GM12878 (cell line): ENCODE data around the gene ABHD8. TPM values are rescaled to one million over a fixed set of nuclear protein-coding genes. Genes with fewer than 3 reads are reported as not detected.

Experiments used
- ATAC-seq: fragments of 200-7000 bp; cut with Tn5 transposase; 3 replicates; pipeline ENCODE4 v1.9.1; 2020; ENCODE audit warnings: mild to moderate bottlenecking, moderate library complexity
- BruUV-seq: library from RNA; stranded (reverse); fragments of 400-500 nt; replicated peaks from 2 replicates; lab custom pipeline; 2021; lab: Mats Ljungman, UMichigan
- CTCF ChIA-PET: fragments of 300-600 bp; sonication (Branson Sonifier 250); formaldehyde crosslinking; extraction: SDS; loops from one replicate; lab custom pipeline; 2021; ENCODE audit warnings: inconsistent platforms; lab: Yijun Ruan, JAX
- POLR2A ChIA-PET: fragments of 350-600 bp; formaldehyde crosslinking; extraction: SDS; loops from one replicate; lab custom pipeline; 2021; ENCODE audit warnings: inconsistent platforms; lab: Charles Lee
- RAD21 ChIA-PET: fragments of 300-600 bp; sonication (Branson Sonifier 250); formaldehyde crosslinking; loops from one replicate; lab custom pipeline; 2023; ENCODE audit warnings: antibody characterized with exemption; ENCODE audit not compliant: unreplicated experiment; lab: Charles Lee
- SMC1A ChIA-PET: fragments of 300-600 bp; sonication (Branson Sonifier 250); formaldehyde crosslinking; loops from one replicate; lab custom pipeline; 2023; ENCODE audit not compliant: unreplicated experiment, uncharacterized antibody; lab: Charles Lee
- DNase-seq: peaks from one replicate; pipeline ENCODE4 v3.0.0-alpha.2; 2011; ENCODE audit warnings: low read depth, low spot score
- FAIRE-seq: peaks from 3 replicates; lab custom pipeline; 2011; peaks lifted over from hg19 to GRCh38; lab: Jason Lieb, UNC
- H2AFZ ChIP-seq: 2 replicates; pipeline ENCODE4 v1.6.0; 2011; ENCODE audit warnings: low read depth, low read length, control low read depth; ENCODE audit not compliant: control insufficient read depth
- H3K27ac ChIP-seq: 2 replicates; pipeline ENCODE4 v1.5.1; 2011; ENCODE audit warnings: control low read depth; ENCODE audit not compliant: control insufficient read depth, insufficient read depth
- H3K27me3 ChIP-seq, 2 experiments: replicated peaks in 1 of 2; 2 replicates each; pipeline versions ENCODE4 v1.6.0 to v1.6.1; 2011; ENCODE audit warnings: low read length in 1 of 2; ENCODE audit not compliant: control insufficient read depth in 2 of 2, insufficient read depth in 2 of 2
- H3K36me3 ChIP-seq, 2 experiments: 2 replicates each; pipeline ENCODE4 v1.5.1; 2011; ENCODE audit warnings: low read length in 1 of 2; ENCODE audit not compliant: control insufficient read depth in 2 of 2, insufficient read depth in 2 of 2
- H3K4me1 ChIP-seq: 2 replicates; pipeline ENCODE4 v1.6.1; 2011; ENCODE audit warnings: mild to moderate bottlenecking, low read length, moderate library complexity, mixed read lengths; ENCODE audit not compliant: control insufficient read depth, insufficient read depth
- H3K4me2 ChIP-seq: 2 replicates; pipeline ENCODE4 v1.6.0; 2011; ENCODE audit warnings: control low read depth; ENCODE audit not compliant: control insufficient read depth, insufficient read depth
- H3K4me3 ChIP-seq: fragments of 200-600 bp; sonication (generic); 2 replicates; pipeline ENCODE4 v1.5.1; 2016
- H3K79me2 ChIP-seq: 2 replicates; pipeline ENCODE4 v1.6.0; 2011; ENCODE audit warnings: low read length; ENCODE audit not compliant: control insufficient read depth, insufficient read depth
- H3K9ac ChIP-seq: 2 replicates; pipeline ENCODE4 v1.8.0; 2011; ENCODE audit warnings: low read length, control low read depth, mixed read lengths; ENCODE audit not compliant: control insufficient read depth, insufficient read depth
- H3K9me3 ChIP-seq: replicated peaks from 3 replicates; pipeline ENCODE4 v1.5.1; 2011; ENCODE audit warnings: mild to moderate bottlenecking, low read length; ENCODE audit not compliant: control insufficient read depth, insufficient read depth
- H4K20me1 ChIP-seq: 2 replicates; pipeline ENCODE4 v1.6.0; 2011; ENCODE audit not compliant: control insufficient read depth, insufficient read depth
- FOS ChIP-seq: IDR thresholded peaks from 3 replicates; pipeline ENCODE4 v1.6.1; 2011; ENCODE audit warnings: borderline replicate concordance; ENCODE audit not compliant: insufficient read length; ENCODE audit errors: extremely low read depth
- HDGF ChIP-seq: fragments of 450-650 bp; IDR thresholded peaks from 2 replicates; pipeline ENCODE4 v1.6.1; 2016; ENCODE audit warnings: antibody characterized with exemption
- KAT2A ChIP-seq: conservative IDR thresholded peaks from 2 replicates; pipeline ENCODE4 v1.6.1; 2011; ENCODE audit warnings: low read depth, low read length; ENCODE audit not compliant: control insufficient read depth
- NFXL1 ChIP-seq: fragments of 450-650 bp; IDR thresholded peaks from 2 replicates; pipeline ENCODE4 v1.6.1; 2017; ENCODE audit warnings: antibody characterized with exemption, mild to moderate bottlenecking, borderline replicate concordance
- POLR2A ChIP-seq: IDR thresholded peaks from 2 replicates; pipeline ENCODE4 v1.6.1; 2011; ENCODE audit warnings: low read depth, mild to moderate bottlenecking, low read length
- RUNX3 ChIP-seq: IDR thresholded peaks from 2 replicates; pipeline ENCODE4 v1.6.1; 2012; ENCODE audit warnings: low read length, inconsistent platforms
- SP1 ChIP-seq: IDR thresholded peaks from one replicate; pipeline ENCODE4 v1.6.1; 2011; ENCODE audit warnings: low read depth, low read length
- YY1 ChIP-seq: IDR thresholded peaks from 2 replicates; pipeline ENCODE4 v1.6.1; 2011; ENCODE audit warnings: low read depth, mild to moderate bottlenecking, low read length
- WGBS: methylation state at CpG from one replicate; pipeline ENCODE4 v1.1.6; 2016; ENCODE audit warnings: low lambda C conversion rate; ENCODE audit not compliant: insufficient replicate concordance, insufficient coverage; ENCODE audit errors: missing lambda C conversion rate; 5-methylcytosine and 5-hydroxymethylcytosine counted together
- in situ Hi-C: fragments of 300-500 bp; cut with MboI; formaldehyde crosslinking; loops from 9 replicates; pipeline ENCODE4 v1.14.3; 2018; ENCODE audit warnings: mixed read lengths
- intact Hi-C: fragments of 100-400 bp; cut with micrococcal nuclease; formaldehyde crosslinking; loops from one replicate; pipeline ENCODE4 v1.14.2; 2022; ENCODE audit not compliant: unreplicated experiment
- polyA plus RNA-seq, 11 experiments: library from polyadenylated mRNA; depleted of rRNA in 4 of 11; unstranded in 6 of 11; stranded (reverse) in 5 of 11; fragments of >200 nt; fragmentation: Nextera tagmentation in 4 of 11; fragmentation: Illumina TruSeq in 1 of 11; extraction: Ambion mirVana in 4 of 11; extraction: Trizol in 1 of 11; gene quantifications; 1 replicate in 1 of 11; 2 replicates in 10 of 11; pipeline versions ENCODE4 v1.2.1 to v1.2.3, GENCODE V29; 2011 to 2016; ENCODE audit warnings: inconsistent platforms in 2 of 11, missing spikeins in 2 of 11, low read depth in 1 of 11
- total RNA-seq, 4 experiments: library from RNA; depleted of rRNA in 3 of 4; stranded (reverse); fragments of >200 nt in 3 of 4; fragmentation: Illumina TruSeq in 1 of 4; extraction: Trizol in 1 of 4; gene quantifications; 2 replicates each; pipeline versions ENCODE4 v1.2.1 to v1.2.3, GENCODE V29; 2013 to 2021

ABHD8 gene
- total and polyA plus RNA-seq, 10 of the 15 experiments (the other 5 are each of a cell fraction or from before 2014, with no cell fraction given), result 0.03 to 12.5 (median 6.0) TPM

- Histone ChIP-seq H3K9me3 (no peaks in the 10 kb centered on the region; the same call in 2 of the 3 replicates), H4K20me1 (no peaks in the 10 kb centered on the region), H3K27ac (no peak overlapping the region), H3K9ac (no peak overlapping the region), H3K4me2 (peak overlapping the region; percentile 84; the same call in 1 of the 2 replicates), H3K27me3 (no peaks in the 10 kb centered on the region; a peak in 2 of 4 replicates), H3K4me3 (no peak overlapping the region), H3K36me3 (no peaks in the 10 kb centered on the region), H3K79me2 (no peaks in the 10 kb centered on the region), H2AFZ (peak overlapping the region; percentile 39), H3K4me1 (no peaks in the 10 kb centered on the region)
- 52% methylated on average over 54 of the region's 64 CpGs for WGBS
- ChIA-PET SMC1A (no interaction called here), POLR2A (no interaction called here), CTCF (no interaction called here), RAD21 (interaction anchor here (0.5 to 0.8 kb wide), 5 partner anchors 11 to 785 kb away, joined by 3 to 4 read pairs (median 3); no protein-coding TSS in a partner anchor)
- intact Hi-C loops (no loop called here), in situ Hi-C loops (no loop called here)
- peak; percentile 74 for ATAC-seq
- TF ChIP-seq YY1 (0 out of 2 replicates have a peak, but pooled peaks have one; percentile 35), NFXL1 (0 out of 2 replicates have a peak, but pooled peaks have one; percentile 30), SP1 (no peak), HDGF (no peak), POLR2A (peak; percentile 34; the same call in 1 of the 2 replicates), RUNX3 (no peak), FOS (no peak), KAT2A (no peak)
- DNase-seq, result no peak
- no TSS peak for BruUV-seq
- no peak for FAIRE-seq
Measured at GRCh38 chr19:17327654-17328516, 24.7 kb upstream of the ABHD8 start.
